Daoy (cell line): ENCODE data around the gene UBXN6. TPM values are rescaled to one million over a fixed set of nuclear protein-coding genes. Genes with fewer than 3 reads are reported as not detected.

Experiments used
- DNase-seq: peaks from one replicate; pipeline ENCODE4 v3.0.0-alpha.2; 2015; ENCODE audit warnings: low read depth
- total RNA-seq: library from RNA; depleted of rRNA; stranded (reverse); fragments of >200 nt; shearing (Covaris generic); gene quantifications from 2 replicates; pipeline ENCODE4 v1.2.3, GENCODE V29; 2014

The UBXN6 gene
- total RNA-seq, 1 experiment from 2014 or later: 57.9 TPM

DNA sequence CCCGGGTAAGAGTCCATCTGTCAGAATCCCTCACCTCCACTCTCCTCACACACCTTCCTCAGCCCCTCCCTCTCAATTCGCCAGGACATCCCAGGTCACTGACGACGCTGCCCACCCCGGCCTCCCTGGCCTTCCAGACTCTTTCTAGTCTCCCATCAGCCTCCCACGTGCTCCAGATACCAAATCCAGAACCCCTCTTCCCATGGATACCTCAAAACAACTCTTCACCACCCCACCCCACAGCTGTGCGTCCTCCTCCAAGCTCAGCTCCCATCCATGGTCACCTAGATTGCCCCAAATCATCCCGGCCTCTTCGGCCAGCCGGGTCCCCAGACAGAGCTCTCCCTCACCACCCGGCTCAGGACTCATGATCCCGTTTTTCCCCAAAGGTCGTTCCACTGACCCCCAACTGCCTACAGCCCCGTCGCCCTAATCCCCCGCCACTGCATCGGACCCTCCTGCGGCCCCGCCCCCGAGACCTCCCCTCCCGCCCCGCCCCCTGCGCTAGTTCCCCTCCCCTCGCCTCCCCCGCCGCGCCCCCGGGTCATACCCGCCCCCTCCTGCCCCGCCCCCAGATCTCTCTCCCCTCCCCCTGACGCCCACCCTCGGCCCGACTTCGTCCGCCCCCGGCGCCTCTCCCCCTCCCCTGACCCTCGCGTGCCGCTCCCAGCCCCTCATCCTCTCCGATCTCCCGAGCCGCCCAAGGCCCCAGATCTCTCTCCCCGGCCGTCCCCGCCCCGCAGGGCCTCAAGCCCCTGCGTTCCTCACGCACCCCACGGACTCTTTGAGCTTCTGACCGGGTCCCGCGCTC is 546 bp downstream of the UBXN6 start:
- DNase-seq: peak; percentile 66

DNA sequence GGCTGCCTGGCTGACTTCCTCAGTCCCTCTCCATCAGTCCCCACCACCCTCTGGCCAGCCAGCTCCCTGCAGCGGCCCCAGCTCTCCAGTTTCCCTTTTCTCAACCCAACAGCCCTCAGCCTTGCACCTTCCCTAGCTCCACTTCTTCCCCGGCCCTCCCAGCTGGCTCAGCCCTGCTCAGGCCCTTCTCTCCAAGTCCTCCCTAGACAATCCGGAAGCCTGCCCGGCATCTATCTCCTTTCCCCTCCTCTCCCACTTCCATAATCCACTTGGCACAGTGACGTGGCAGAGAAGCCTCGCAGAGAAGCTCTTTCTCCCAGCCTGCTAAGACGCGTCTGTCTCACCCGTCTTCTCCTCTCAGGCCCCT is 1.1 kb downstream of the UBXN6 start:
- DNase-seq: peak; percentile 78

DNA sequence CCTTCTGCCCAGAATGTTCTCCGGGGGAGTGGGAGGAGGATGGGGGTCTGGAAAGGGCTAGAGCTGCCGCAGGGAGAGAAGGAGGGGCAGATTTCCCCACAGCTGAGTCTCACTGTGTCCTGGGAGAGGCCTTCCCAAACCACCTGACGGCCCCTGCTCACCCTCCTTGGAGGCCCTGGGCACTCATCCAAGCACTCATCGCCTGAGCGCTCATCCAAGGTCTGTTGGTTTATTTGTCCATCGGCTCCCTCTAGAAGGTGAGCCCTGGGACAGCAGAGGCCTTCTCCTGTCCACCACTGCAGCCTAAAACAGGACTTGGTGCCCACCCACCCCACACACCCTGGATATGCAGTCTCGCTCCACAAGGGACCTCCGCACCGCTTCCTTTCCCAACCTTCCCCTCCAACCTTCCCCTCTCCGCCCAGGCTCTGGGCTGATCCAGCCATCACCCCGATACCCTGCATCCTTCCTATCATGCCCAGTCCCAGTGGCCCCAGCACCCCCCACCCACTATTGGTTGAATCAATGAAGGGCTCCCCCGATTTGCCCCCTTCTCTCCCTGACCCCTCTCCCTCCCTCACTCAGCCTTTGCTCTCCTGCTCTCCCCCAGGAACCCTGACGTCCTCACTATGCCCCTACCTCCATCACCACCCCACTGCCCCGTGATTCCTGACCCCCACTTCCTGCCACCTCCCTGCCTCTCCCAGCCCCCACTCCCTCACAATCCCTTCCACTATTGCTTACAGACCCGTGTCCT is 1.7 kb downstream of the UBXN6 start:
- DNase-seq: peak; percentile 41

DNA sequence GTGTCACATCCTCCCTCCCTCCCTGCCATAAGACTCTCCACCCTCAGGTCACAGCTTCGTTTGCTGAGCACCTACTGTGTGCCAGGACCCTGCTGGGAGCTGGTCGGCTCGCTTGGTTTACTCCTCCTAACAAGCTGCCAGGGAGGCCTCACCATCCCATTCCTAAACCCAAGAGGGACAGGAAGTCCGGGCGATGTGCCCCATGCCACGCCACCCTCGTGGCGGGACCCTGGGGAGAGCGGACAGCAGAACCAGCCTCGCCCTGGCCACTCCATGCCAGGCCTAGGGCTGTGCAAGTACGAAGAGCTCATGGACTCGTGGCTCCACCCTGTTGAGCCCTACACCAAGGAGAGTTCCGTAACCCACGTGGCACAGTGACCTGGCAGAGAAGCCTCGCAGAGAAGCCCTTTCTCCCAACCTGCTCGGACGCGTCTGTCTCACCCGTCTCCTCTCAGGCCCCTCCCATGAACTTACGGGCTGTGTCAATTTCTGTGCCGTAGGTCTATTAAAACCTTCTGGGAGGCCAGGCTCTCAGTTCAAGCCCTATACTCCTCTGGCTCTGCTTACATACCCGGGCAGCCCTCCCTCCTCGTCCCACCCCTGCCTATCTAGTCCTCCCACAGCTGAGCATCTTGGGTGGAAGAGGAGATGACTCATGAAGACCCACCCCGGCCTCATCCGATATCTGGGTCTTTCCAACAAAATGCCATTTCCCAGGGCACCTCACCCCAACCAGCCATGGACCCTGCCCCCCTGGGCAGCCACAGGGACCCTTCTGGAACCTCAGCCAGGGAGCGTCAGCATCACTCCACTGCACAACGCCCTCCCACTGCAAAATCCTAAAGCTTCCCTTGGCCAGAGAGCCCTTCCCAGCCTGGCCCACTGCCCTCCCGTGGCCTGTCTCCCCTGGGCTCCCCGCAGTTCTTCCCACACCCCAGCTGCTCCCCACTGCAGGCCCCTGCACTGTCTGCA is 2.6 kb downstream of the UBXN6 start:
- DNase-seq: peak; percentile 14

DNA sequence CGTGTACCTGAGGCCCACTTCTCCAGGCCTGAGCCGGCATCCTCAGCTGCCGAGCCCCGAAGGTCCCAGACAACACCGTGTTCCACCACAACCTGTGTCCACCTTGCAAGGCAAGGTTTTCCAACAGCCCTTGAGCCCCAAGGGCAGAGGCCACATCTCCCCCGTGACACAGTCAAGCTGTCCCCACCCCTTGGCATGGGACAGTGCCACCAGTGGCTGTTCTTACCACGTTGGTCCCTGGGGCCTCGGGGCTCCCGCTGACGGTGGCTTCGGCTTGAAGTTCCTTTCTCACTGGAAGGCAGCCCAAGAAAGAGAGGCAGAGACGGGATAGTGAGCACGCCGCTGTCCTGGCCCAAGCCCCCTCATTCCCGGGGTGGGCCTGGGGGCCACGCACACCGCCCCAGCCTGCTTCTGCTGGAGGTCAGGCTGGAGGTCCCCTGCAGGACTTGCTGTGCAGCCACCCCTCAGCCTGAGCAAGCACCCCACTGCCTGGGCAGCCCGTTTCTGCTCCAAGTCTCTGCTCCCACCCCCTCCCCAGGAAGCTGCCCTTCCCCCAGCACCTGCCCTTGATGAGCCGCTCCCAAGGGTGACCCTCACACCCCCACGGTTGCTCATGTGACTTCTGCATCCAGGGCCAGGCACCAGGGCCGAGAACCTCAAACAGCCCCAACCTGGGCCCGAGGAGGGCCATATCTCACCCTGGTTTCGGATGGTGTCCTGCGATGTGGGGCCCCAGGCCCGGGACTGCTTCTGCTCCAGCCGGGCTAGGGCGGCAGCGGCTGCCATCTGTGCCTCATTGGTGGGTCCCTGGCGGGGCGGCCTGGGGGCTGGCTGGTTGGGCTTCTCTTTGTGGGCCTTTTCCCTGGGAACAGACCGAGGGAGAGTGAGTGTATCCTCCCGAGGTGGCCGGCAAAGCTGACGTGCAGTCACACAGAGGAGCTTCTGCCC is 4.1 kb downstream of the UBXN6 start:
- DNase-seq: no peak

DNA sequence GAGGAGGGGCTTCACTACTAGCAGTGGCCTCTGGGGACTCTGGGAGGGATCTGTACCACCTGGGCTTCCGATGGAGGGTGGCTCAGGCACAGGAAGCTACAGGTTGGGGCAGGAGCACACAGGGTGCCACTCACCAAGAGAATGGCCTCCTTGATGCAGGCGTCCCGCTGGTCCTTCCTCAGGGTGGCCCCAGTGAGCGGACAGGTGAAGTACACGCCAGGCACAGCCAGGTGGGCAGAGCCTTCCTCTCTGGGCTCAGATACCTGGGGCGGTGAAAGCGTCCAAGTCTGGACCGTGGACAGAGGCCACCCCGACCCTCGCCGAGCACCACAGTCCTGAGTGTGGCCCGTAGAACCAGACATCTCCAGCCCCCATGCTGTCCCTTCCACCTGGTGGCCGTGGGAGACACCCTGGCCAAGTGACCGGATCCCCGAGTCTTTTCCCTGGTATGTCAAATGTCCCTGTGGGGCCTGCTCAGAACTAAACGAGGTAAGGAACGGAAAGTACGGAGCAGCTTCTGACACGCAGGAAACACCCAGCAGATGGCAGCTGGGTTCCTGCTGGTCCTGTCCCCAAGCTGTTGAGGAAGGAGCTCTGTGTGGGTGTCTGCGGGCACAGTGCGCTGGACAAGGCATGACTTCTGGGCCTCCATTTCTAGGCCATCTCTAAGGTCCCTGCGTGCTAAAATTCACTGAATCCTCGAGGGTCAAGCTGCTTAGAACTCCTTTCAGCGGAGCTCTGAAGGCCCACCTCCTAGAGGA is 5.2 kb downstream of the UBXN6 start:
- DNase-seq: peak; percentile 9

DNA sequence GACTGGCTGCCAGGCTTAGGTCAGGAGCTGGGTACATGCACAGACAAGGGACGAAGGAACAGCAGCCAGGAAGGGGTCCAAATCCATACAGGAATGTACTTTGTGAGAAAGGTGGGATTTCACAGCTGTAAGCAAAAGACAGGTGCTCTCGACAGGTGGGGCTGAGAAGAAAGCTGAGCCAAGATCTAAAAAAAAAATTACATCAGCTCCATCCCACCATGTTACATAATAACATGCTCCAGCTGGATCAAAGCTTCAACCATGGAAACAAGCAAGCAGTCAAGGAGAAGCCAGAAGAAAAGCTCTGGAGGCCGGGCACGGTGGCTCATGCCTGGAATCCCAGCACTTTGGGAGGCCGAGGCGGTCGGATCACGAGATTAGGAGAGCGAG is 8.0 kb downstream of the UBXN6 start:
- no peak for DNase-seq

DNA sequence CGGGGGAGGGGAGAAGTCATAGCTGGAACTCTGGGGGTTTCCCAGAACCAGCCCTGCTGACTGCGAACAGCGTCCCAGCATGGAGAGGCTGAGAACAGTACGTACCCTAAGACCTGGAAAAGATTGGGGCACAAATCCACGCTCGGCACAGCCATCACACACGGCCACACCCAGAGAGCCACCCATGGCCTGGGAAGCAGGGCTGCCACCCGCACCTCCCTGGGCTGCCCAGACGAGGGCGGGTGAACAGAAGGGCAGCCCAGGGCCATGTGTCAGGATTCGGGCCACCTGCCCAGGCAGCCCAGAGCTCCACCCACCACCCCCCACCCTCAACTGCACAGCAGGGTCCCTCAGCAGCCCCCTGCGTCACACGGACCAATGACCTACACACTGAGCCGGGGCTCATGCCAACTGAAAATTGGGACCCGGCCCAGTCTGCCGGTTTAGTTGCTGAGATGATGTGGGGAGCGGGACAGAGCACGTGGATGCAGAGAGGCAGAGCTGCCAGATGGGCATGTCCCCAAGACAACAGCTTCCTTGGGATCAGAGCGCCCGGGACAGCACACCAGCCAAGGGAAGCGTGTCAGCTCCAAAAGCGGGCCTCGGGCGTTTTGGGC is 8.5 kb downstream of the UBXN6 start:
- peak; percentile 14 for DNase-seq

DNA sequence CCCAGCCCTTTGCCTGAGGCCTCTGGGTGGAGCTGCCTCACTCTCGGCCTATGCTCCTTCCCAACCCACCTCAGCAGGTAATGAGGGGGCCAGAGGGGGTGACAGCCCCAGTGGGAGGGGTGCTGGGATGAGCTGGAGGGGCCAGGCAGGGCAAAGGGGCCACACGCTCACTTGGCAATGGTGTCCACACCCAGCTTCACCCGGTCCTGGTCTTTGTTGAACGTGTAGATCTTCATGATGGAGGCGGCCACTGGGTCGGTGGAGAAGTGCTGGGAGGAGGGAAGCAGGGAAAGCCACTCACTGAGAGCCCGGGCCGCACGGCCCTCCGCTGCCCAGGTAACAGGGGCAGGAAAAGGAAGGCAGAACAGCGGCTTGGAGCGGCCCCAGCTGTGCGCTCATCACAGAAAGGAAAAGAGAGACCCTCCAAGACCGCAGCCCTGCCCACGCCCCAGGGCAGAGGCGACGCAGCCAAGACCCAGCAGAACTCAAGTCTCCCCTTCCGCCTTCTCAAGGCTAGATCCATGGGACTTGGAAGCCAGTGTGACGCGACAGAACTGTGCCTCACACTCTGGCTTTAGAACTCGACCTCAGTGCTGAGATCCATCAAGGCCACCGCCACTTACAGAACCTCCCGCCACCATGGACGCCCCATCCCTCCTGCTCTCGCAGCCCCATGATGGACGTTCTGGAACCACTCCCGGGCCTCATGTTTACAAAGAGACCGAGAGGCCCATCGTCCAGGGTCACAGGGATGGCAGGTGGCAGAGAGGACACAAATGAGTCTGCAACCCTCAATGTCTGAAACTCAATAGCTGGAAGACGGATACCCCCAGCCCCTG is 9.2 kb downstream of the UBXN6 start:
- DNase-seq: no peak

DNA sequence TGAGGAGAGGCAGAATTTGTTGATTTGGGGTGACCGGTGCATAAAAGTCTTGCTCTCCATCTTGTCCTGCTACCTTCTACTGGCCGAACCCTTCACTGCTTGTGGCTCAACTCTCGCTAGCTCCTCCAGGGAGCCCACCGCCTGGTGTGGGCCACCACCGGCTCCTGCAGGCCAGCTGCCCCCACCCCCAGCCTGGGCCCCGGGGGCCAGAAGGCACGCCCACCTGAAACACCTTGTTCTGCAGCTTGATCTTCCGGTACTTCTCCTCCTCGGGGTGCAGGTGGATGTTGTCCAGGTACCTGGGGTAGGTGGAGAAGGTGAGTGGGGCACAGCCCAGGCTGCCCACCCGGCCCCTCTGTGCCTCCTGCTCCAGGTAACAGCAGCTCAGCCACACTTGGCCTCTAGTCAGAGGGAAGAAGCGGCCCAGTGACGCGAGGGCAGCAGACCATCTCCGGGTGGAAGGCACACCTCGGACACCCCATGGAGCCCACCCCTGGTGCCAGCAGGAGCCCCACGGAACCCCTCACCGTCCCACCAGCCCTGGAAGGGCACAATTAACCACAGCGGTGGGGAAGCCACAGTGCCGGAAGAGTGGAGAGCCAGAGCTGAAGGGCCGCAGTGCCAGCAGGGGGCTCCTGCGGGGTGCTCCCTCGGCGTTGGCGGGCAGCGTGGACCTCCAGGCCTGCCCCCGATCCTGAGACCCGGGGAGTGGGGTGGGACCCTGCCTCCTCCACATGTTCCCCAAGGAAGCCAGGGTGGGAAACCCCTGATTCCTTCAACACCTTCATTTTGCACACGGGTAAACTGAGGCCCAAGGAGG is 10.1 kb downstream of the UBXN6 start:
- DNase-seq: no peak

DNA sequence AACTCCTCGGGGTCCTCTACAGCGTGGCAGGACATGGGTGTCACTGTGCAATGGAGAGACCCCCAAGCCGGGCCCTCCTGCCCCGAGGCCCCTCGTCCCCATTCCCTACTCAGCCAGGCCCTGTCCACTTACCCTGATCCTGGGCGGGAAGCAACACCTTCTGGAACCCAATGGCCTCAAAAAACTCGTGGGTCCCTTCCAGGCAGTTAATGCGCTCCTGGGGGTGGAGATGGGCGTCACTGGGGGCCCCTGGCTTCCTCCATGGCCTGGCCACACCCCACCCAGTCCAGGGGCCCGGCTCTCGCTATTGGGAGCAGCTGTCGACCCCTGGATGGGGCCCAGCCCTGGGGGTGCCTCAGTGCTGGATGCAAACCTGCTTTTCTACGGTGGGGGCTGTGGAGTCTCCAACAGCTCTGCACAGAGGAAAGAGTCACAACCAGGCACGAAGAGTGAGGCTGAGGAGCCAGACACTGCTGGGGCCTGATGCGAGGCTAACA is 10.8 kb downstream of the UBXN6 start:
- no peak for DNase-seq

DNA sequence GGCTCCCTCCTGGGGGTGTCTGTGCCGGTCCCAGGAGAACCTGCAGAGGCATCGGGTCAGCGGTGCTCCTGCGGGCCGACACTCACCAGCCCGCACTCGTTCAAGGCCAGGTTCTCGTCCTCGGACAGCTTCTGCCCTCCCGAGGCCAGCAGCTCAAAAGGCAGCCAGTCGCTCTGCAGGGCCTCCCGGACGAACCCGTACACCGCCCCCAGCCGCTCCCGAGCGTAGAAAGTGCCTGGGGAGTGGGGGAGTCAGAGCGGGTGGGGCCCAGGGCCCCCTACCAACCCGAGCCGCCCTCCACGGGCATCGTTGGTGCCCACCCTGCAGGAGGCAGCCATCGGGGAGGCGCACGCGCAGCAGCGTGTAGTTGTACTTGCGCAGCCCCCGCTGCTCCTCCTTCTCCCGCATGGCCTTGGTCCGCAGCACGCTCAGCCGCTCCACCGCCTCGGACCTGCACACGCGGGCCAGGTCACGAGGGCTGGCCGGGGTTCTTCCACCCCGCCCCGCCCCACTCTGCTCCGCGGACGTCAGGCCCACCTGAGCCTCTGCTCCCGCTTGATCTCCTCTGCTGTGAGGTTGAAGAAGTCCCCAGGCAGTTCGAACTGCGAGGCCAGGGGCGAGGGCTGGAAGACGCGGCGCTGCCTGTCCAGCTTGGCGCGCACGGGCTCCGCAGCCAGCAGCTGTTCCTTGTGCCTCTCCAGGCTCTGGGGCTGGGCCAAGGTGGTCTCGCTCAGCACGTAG is 11.5 kb downstream of the UBXN6 start:
- peak; percentile 12 for DNase-seq

DNA sequence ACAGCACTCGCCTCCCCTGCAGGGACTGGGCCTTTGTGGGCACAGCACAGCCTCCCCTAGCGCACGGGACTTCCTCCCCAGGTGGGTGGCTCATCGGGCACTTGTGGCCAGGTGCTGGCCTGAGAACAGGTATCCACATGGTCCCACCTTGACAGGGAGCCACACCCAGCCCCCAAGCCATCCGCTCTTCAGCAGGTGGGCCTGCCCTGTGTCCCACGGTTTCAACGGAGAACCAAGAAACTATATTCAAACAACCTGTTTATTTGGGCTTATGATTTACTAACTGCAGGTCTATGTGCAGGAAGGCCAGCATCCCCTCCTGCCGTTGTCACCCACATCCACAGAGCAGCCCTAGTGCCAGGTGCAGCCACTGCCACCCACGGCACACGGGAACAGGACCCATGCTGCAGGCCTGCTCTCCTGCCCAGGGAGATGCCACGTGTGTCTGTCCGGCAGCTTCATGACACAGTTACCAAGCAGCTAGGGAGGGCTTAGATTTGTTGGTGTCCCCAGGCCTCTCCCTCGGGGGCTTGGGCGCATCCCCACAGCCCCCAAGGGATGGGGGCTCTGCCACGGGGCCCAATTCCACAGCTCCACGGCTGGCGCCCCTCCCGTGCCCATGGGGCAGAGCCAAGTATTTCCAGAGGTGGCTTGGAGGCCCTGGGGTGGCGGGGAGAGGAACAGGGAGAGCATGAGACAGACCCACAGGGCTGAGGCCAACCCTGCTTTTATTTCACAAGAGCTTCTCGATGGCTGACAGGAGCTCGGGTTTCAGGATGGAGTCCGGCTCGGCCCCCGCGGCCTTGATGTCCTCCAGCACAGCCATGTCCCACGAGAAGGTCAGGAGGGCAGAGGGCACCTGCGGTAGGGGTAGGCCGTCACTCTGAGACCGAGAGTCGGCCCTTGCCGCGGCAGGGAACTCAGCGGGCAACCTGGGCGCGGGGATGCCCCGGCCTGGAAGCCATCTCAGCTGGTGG is 12.5 kb downstream of the UBXN6 start:
- DNase-seq: peak; percentile 13

DNA sequence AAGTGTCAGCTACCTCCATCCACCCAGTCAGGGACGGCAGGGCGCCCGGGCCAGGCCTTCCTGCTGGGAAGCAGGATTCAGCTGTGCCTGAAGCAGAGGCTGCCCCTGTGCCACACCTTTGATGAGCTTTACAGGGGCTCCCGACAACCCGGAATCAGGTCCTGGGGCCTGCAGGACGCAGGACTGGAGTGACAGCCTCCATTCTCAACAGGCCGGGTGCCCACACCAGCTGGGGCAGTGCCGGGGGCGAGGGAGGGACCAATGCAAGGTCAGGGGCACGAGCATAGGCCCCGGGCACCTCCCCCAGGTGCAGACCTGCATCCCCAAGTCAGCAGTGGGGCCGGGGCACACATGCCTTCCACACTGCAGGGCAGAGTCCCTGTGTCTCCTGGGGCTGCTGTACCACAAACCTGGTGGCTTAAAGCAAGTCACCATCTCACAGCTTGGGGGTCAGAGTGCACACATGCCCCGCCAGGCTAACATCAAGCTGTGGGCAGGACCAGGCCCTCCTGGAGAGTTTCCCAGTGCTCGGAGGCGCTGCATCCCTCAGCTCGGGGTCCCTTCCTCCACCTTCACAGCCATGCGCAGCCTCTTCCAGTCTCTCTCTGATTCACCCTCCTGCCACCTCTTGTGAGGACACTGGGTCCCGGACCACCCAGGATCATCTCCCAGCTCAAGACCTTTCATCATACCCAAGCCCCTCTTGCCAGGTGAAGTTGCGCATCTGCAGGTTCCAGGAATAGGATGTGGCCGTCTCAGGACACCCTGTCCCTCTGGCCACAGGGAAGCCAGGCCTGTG is 13.4 kb downstream of the UBXN6 start:
- DNase-seq: peak; percentile 13

DNA sequence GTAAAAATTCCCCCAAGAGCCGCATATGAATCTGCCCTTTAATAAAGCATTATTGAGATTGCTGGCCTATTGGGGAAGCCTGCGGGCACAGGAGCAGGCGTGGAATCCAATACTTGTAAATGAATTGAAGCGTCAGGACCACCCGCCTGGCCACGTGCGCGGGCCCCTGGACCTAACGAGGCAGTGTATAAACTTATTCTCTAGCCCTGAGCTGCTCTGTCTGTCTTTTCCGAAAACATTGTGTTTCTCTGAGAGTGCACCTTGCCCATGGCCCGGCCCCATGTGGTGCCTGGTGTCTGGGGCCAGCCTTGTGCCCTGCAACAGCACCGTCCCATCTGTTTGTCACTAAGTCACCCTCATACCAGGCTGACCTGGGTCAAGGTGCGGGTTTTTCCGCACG is 14.4 kb downstream of the UBXN6 start:
- no peak for DNase-seq
